Caco-2 (cell line): ENCODE results near the gene ANAPC2. TPM values are rescaled to one million over a fixed set of nuclear protein-coding genes. Genes with fewer than 3 reads are reported as not detected.
A peak's percentile ranks its signal among the peaks of the same experiment; 100 is the strongest.

Experiments
- BruUV-seq: library from RNA; stranded (reverse); fragments of 400-500 nt; replicated peaks from 2 replicates; lab custom pipeline; 2021; lab: Mats Ljungman, UMichigan
- CTCF ChIA-PET: fragments of 300-600 bp; sonication (Branson Sonifier 250); formaldehyde crosslinking; loops from one replicate; lab custom pipeline; 2022; ENCODE audit warnings: antibody characterized with exemption; lab: Charles Lee
- POLR2A ChIA-PET: fragments of 300-600 bp; sonication (Branson Sonifier 250); formaldehyde crosslinking; loops from one replicate; lab custom pipeline; 2022; ENCODE audit warnings: antibody characterized with exemption; lab: Charles Lee
- DNase-seq, 2 experiments: peaks; one replicate each; pipeline versions ENCODE4 v3.0.0 to v3.0.0-alpha.2; 2020 to 2022
- H3K27me3 ChIP-seq: replicated peaks from 2 replicates; pipeline ENCODE4 v1.6.0; 2011; ENCODE audit warnings: low read length; ENCODE audit not compliant: control insufficient read depth, insufficient read depth
- H3K36me3 ChIP-seq: 2 replicates; pipeline ENCODE4 v1.5.1; 2011; ENCODE audit warnings: low read length; ENCODE audit not compliant: control insufficient read depth, insufficient read depth
- H3K4me1 ChIP-seq: fragments of 250-450 bp; sonication (Bioruptor Pico); 2 replicates; pipeline ENCODE4 v1.5.1; 2020; ENCODE audit warnings: mild to moderate bottlenecking
- H3K4me3 ChIP-seq: 2 replicates; pipeline ENCODE4 v1.5.1; 2011; ENCODE audit warnings: low read depth, mild to moderate bottlenecking, control low read depth, low read length
- H3K9me3 ChIP-seq: fragments of 250-450 bp; sonication (Bioruptor Pico); 2 replicates; pipeline ENCODE4 v1.5.1; 2020; ENCODE audit warnings: mild to moderate bottlenecking, moderate library complexity
- H3K27ac Mint-ChIP-seq: one replicate; pipeline ENCODE4 v1.8.0; 2022; ENCODE audit warnings: mixed read lengths; ENCODE audit not compliant: unreplicated experiment
- H3K27me3 Mint-ChIP-seq: one replicate; pipeline ENCODE4 v1.8.0; 2022; ENCODE audit warnings: mixed read lengths; ENCODE audit not compliant: insufficient read depth, unreplicated experiment
- H3K36me3 Mint-ChIP-seq: one replicate; pipeline ENCODE4 v1.8.0; 2022; ENCODE audit warnings: mild to moderate bottlenecking, mixed read lengths; ENCODE audit not compliant: insufficient read depth, unreplicated experiment
- H3K4me1 Mint-ChIP-seq: one replicate; pipeline ENCODE4 v1.8.0; 2022; ENCODE audit warnings: low read depth, mixed read lengths; ENCODE audit not compliant: unreplicated experiment
- H3K4me3 Mint-ChIP-seq: one replicate; pipeline ENCODE4 v1.8.0; 2022; ENCODE audit warnings: mild to moderate bottlenecking, moderate library complexity, mixed read lengths; ENCODE audit not compliant: unreplicated experiment
- H3K9me3 Mint-ChIP-seq: one replicate; pipeline ENCODE4 v1.8.0; 2022; ENCODE audit warnings: mixed read lengths; ENCODE audit not compliant: unreplicated experiment
- intact Hi-C: fragments of 100-400 bp; cut with micrococcal nuclease; formaldehyde crosslinking; loops from one replicate; pipeline ENCODE4 v1.10.0; 2022; ENCODE audit not compliant: unreplicated experiment
- total RNA-seq: library from RNA; stranded (reverse); gene quantifications from 2 replicates; pipeline ENCODE4 v1.2.3, GENCODE V29; 2022
- TF ChIP-seq, protein P1 (sequence below), 2 experiments: fragments of 200-600 bp in 1 of 2; IDR thresholded peaks; 1 replicate in 1 of 2; 2 replicates in 1 of 2; pipeline versions ENCODE4 v1.5.1 to v1.8.0; 2011 to 2022; ENCODE audit warnings: antibody characterized with exemption in 1 of 2, control low read depth in 1 of 2, inconsistent platforms in 1 of 2, low read depth in 1 of 2, low read length in 1 of 2, mild to moderate bottlenecking in 1 of 2, moderate library complexity in 1 of 2; ENCODE audit not compliant: insufficient read depth in 1 of 2, severe bottlenecking in 1 of 2, unreplicated experiment in 1 of 2

The ANAPC2 gene
- total RNA-seq, 1 experiment from 2014 or later, result 67.5 TPM

DNA sequence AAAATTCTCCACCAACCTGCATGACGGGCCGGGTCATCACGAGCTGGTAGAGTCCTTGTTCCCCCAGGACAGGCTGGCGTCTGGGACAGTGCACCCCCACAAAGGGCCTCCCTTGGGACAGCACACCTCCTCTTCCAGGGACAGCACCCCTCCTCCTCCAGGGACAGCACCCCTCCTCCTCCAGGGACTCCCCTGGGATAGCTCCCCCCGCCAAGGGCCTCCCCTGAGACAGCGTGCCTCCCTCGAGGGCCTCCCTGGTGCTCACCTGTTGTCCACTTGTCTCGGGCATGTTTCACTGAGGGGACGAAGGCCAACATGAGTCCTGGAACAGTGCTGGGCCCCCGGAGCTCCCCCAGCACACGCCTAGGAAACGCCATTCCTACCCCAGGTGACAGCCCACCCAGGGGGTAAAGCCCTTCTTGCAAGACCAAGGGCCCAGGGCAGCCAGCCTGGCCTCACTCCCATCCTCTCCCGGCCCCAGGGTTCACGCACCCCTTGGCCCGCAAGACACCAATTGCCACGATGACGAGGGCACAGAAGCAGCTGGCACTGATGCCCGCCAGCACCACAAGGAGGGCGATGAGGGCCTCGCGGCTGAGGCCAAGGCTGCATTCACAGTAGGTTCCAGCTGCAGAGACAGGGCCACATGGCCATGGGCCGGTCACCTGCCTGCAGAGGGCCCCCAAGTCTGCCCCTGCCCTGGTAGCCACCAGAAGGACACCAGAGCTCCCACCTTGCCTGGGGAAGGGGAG, 17.0 kb downstream of the ANAPC2 start:
- intact Hi-C loops, result no loop called here
- Mint-ChIP-seq H3K4me3 (no peak overlapping the region), H3K9me3 (no peaks in the 10 kb centered on the region), H3K4me1 (peaks cover 5% of the 10 kb centered on the region), H3K27me3 (peaks cover 4% of the 10 kb centered on the region), H3K36me3 (peaks cover 20% of the 10 kb centered on the region), H3K27ac (no peak overlapping the region)
- TF ChIP-seq, protein P1, sequence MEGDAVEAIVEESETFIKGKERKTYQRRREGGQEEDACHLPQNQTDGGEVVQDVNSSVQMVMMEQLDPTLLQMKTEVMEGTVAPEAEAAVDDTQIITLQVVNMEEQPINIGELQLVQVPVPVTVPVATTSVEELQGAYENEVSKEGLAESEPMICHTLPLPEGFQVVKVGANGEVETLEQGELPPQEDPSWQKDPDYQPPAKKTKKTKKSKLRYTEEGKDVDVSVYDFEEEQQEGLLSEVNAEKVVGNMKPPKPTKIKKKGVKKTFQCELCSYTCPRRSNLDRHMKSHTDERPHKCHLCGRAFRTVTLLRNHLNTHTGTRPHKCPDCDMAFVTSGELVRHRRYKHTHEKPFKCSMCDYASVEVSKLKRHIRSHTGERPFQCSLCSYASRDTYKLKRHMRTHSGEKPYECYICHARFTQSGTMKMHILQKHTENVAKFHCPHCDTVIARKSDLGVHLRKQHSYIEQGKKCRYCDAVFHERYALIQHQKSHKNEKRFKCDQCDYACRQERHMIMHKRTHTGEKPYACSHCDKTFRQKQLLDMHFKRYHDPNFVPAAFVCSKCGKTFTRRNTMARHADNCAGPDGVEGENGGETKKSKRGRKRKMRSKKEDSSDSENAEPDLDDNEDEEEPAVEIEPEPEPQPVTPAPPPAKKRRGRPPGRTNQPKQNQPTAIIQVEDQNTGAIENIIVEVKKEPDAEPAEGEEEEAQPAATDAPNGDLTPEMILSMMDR (IDR thresholded peaks at IDR 0.05; ENCODE audit: insufficient read depth in 1 of 2, low read depth in 1 of 2, low read length in 1 of 2, severe bottlenecking in 1 of 2, unreplicated experiment in 1 of 2), result no peak
- no peaks in the 10 kb centered on the region for H3K9me3 ChIP-seq
- no peak for DNase-seq
- ChIA-PET CTCF (no interaction called here), POLR2A (interaction anchor here (0.6 kb wide), 1 partner anchor 41 kb away, joined by 10 read pairs; no protein-coding TSS in a partner anchor)
- peaks cover 16% of the 10 kb centered on the region for H3K4me1 ChIP-seq
- H3K27me3 ChIP-seq, result peaks cover 2% of the 10 kb centered on the region; the same call in 1 of the 2 replicates
- no peak overlapping the region for H3K4me3 ChIP-seq
- H3K36me3 ChIP-seq, result no peaks in the 10 kb centered on the region
- no TSS peak for BruUV-seq

DNA sequence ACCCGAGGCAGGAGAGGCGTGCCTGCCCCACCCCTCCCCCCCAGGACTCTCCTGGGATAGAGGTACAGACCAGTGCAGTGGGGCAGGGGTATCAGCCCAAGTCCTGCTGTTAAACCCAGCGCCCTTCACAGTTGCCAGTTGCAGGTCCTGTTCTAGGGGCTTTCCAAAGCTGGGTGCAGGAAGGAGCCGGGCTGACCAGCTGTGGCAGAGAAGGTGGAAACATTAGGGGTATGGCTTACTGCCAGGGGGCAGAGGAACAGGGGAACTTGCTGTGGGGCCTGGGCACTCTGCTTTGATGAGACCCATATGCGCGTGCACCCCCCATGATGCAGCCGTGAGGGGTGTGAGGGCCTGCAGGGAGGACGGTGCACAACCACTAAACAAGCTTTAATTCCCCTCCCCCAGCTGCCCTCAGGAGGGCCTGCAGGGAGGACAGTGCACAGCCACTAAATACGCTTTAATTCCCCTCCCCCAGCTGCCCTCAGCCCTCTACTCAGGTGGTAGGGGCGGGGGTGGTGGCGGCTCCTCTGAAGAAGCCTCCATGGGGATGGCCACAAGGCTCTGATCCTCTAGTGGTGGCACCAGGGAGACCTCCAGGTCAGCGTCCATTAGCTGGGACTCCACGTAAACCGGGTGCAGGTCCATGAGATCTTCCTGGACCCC, 17.7 kb downstream of the ANAPC2 start:
- peaks cover 2% of the 10 kb centered on the region; the same call in 1 of the 2 replicates for H3K27me3 ChIP-seq
- intact Hi-C loops, result no loop called here
- TF ChIP-seq, protein P1 (IDR thresholded peaks at IDR 0.05; ENCODE audit: insufficient read depth in 1 of 2, low read depth in 1 of 2, low read length in 1 of 2, severe bottlenecking in 1 of 2, unreplicated experiment in 1 of 2), result no peak
- H3K27ac Mint-ChIP-seq, result no peak overlapping the region
- H3K27me3 Mint-ChIP-seq, result peaks cover 4% of the 10 kb centered on the region
- BruUV-seq, result no TSS peak
- peak overlapping the region; percentile 65 for H3K4me3 Mint-ChIP-seq
- DNase-seq, result no peak
- ChIA-PET CTCF (interaction anchor here (3.1 kb wide), 1 partner anchor 66 kb away, joined by 16 read pairs; no protein-coding TSS in a partner anchor), POLR2A (interaction anchor here (0.7 to 1.0 kb wide), 2 partner anchors 43 to 59 kb away, joined by 3 read pairs; no protein-coding TSS in a partner anchor)
- peaks cover 16% of the 10 kb centered on the region for H3K4me1 ChIP-seq
- H3K36me3 ChIP-seq, result no peaks in the 10 kb centered on the region
- no peaks in the 10 kb centered on the region for H3K9me3 Mint-ChIP-seq
- H3K36me3 Mint-ChIP-seq, result peaks cover 15% of the 10 kb centered on the region
- H3K4me3 ChIP-seq, result no peak overlapping the region
- H3K4me1 Mint-ChIP-seq, result peaks cover 6% of the 10 kb centered on the region
- no peaks in the 10 kb centered on the region for H3K9me3 ChIP-seq

DNA sequence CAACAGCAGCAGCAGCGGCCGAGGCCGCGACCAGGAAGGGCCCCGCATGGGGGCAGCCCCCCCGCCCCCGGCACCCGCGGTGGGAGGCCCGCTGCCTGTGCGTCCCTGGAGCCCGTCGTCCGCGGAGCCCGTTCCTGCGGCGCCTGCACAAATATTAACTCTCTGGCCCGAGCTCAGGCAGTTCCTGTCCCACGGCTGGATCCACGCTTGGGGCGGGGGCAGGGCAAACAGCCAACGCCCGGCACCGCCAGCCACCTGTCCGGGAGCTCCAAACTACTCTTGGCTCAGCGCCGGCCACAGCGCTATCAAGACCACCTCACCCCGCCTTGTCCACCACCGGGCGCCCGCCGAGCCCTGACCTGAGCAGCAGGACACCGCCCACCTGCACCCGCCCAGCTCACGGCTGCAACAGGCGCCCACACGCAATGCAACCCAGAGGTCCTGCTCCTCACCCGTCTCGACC, 18.4 kb downstream of the ANAPC2 start, which contains the start of gene LRRC26:
Gene LRRC26 (minus strand): TSS at position 156 of the 463 bp plus-strand sequence. CDS start 108 bp downstream, at position 48.
- Histone ChIP-seq H3K36me3 (no peaks in the 10 kb centered on the region), H3K4me1 (peaks cover 13% of the 10 kb centered on the region), H3K27me3 (peaks cover 2% of the 10 kb centered on the region; the same call in 1 of the 2 replicates), H3K9me3 (no peaks in the 10 kb centered on the region), H3K4me3 (peak within 1 kb of the TSS; percentile 74)
- Mint-ChIP-seq H3K27me3 (peaks cover 4% of the 10 kb centered on the region), H3K36me3 (peaks cover 10% of the 10 kb centered on the region), H3K4me3 (peak within 1 kb of the TSS; percentile 79), H3K27ac (no peak within 1 kb of the TSS), H3K4me1 (peaks cover 6% of the 10 kb centered on the region), H3K9me3 (no peaks in the 10 kb centered on the region)
- TF ChIP-seq, protein P1 (IDR thresholded peaks at IDR 0.05; ENCODE audit: insufficient read depth in 1 of 2, low read depth in 1 of 2, low read length in 1 of 2, severe bottlenecking in 1 of 2, unreplicated experiment in 1 of 2), result no peak
- CTCF ChIA-PET, result interaction anchor here (2.3 to 3.1 kb wide), 3 partner anchors 20 to 67 kb away, joined by 6 to 16 read pairs (median 16); partner anchors contain the start of genes ANAPC2, RNF224 and SSNA1
- no TSS peak for BruUV-seq
- intact Hi-C loops, result loop anchor here (5.0 kb wide), 1 partner anchor 43 kb away; no protein-coding TSS in a partner anchor
- POLR2A ChIA-PET, result interaction anchor here (1.0 to 1.3 kb wide), 2 partner anchors 19 to 43 kb away, joined by 3 read pairs; partner anchors contain the start of gene SSNA1
- DNase-seq, result no peak
